ENCODE results near the gene E2F8. TPM values are rescaled to one million over a fixed set of nuclear protein-coding genes. Genes with fewer than 3 reads are reported as not detected.

The E2F8 gene
- polyA plus RNA-seq, 2 of the 4 experiments (the other 2 are of a cell fraction), result 5.7 to 7.4 TPM

GRCh38 chr11:19181531-19182261 lies 59.0 kb downstream of the E2F8 start:
- H3K4me3 ChIP-seq, result no peak overlapping the region
- H3K4me1 ChIP-seq, result no peaks in the 10 kb centered on the region
- 76% methylated on average over 5 of the region's 5 CpGs for WGBS (ENCODE audit: missing lambda C conversion rate)
- H3K4me2 ChIP-seq, result no peak overlapping the region
- TF ChIP-seq GATA3 (IDR thresholded peaks at IDR 0.05; ENCODE audit: borderline replicate concordance), result no peak
- TF ChIP-seq MAZ (IDR thresholded peaks at IDR 0.05; ENCODE audit: borderline replicate concordance, low read depth, low read length), result no peak
- TF ChIP-seq HES2 (IDR thresholded peaks at IDR 0.05), result no peak
- no peak for TF ChIP-seq JUNB (IDR thresholded peaks at IDR 0.05)
- no peak for TF ChIP-seq MAX (IDR thresholded peaks at IDR 0.05)
- TF ChIP-seq HOXB5 (CRISPR knock-in tag; IDR thresholded peaks at IDR 0.05), result no peak
- no peak for TF ChIP-seq KDM1A (IDR thresholded peaks at IDR 0.05; ENCODE audit: low read depth)
- no peak for TF ChIP-seq EHMT2 (IDR thresholded peaks at IDR 0.05; ENCODE audit: low read depth)
- no peak for TF ChIP-seq ZSCAN20 (CRISPR knock-in tag; IDR thresholded peaks at IDR 0.05)
- no peak for TF ChIP-seq PHF8 (IDR thresholded peaks at IDR 0.05; ENCODE audit: borderline replicate concordance, low read depth)
- no peak for TF ChIP-seq HMGXB4 (CRISPR knock-in tag; IDR thresholded peaks at IDR 0.05; ENCODE audit: borderline replicate concordance)
- TF ChIP-seq CEBPB (IDR thresholded peaks at IDR 0.05), result no peak
- TF ChIP-seq FOSL2 (IDR thresholded peaks at IDR 0.05), result no peak
- no peak for TF ChIP-seq FOSL2 (CRISPR knock-in tag; IDR thresholded peaks at IDR 0.05)
- TF ChIP-seq RARB (CRISPR knock-in tag; IDR thresholded peaks at IDR 0.05), result no peak
- TF ChIP-seq ZNF302 (CRISPR knock-in tag; IDR thresholded peaks at IDR 0.05), result no peak
- no peak for TF ChIP-seq POLR2A (IDR thresholded peaks at IDR 0.05; ENCODE audit: low read length)
- POLR2A ChIA-PET, result no interaction called here
- CTCF ChIA-PET, result no interaction called here
- no peak for DNase-seq (ENCODE audit: low read depth in 1 of 2, low spot score in 1 of 2)
- H3K9me3 ChIP-seq, result no peaks in the 10 kb centered on the region
- H3K27ac ChIP-seq, result no peak overlapping the region
- ATAC-seq, result no peak
- no peak for FAIRE-seq

GRCh38 chr11:19176629-19177186 lies 64.0 kb downstream of the E2F8 start:
- 97% methylated on average over 2 of the region's 2 CpGs for WGBS (ENCODE audit: missing lambda C conversion rate)
- no peak for DNase-seq (ENCODE audit: low read depth in 1 of 2, low spot score in 1 of 2)
- TF ChIP-seq CBX8 (IDR thresholded peaks at IDR 0.05) (no peak), RFX5 (IDR thresholded peaks at IDR 0.05) (no peak), ESRRA (IDR thresholded peaks at IDR 0.05; ENCODE audit: borderline replicate concordance, low read length) (no peak), CHD2 (IDR thresholded peaks at IDR 0.05; ENCODE audit: low read length, partially characterized antibody) (no peak), CHD4 (IDR thresholded peaks at IDR 0.05; ENCODE audit: borderline replicate concordance) (no peak), HDAC2 (IDR thresholded peaks at IDR 0.05) (no peak), PBX3 (IDR thresholded peaks at IDR 0.05) (no peak), HOXA7 (CRISPR knock-in tag; IDR thresholded peaks at IDR 0.05) (no peak), FOSL2 (IDR thresholded peaks at IDR 0.05) (no peak), FOSL2 (CRISPR knock-in tag; IDR thresholded peaks at IDR 0.05) (no peak), ATOH8 (CRISPR knock-in tag; IDR thresholded peaks at IDR 0.05; ENCODE audit: low read depth) (no peak), REST (IDR thresholded peaks at IDR 0.05) (no peak), MAZ (IDR thresholded peaks at IDR 0.05; ENCODE audit: borderline replicate concordance, low read depth, low read length) (no peak), HOXB5 (CRISPR knock-in tag; IDR thresholded peaks at IDR 0.05) (no peak), FOSB (CRISPR knock-in tag; IDR thresholded peaks at IDR 0.05) (no peak), MYC (IDR thresholded peaks at IDR 0.05; ENCODE audit: borderline replicate concordance, low read length) (no peak)
- no peak overlapping the region for H3K4me3 ChIP-seq
- CTCF ChIA-PET, result no interaction called here
- H3K4me1 ChIP-seq, result no peaks in the 10 kb centered on the region
- POLR2A ChIA-PET, result no interaction called here
- no peaks in the 10 kb centered on the region for H3K9me3 ChIP-seq
- ATAC-seq, result no peak
- no peak overlapping the region for H3K4me2 ChIP-seq
- H3K27ac ChIP-seq, result no peak overlapping the region
- FAIRE-seq, result no peak
